Nephron (organoid): Measurements from ENCODE around the gene UBE2V1.

Experiments
- H3K27ac Mint-ChIP-seq, 3 experiments: 2 replicates each; pipeline ENCODE4 v1.8.0; 2020; ENCODE audit warnings: mixed read lengths in 3 of 3, mild to moderate bottlenecking in 2 of 3, moderate library complexity in 1 of 3
- H3K27me3 Mint-ChIP-seq: 2 replicates; pipeline ENCODE4 v1.8.0; 2021; ENCODE audit warnings: low read depth, mild to moderate bottlenecking, moderate library complexity, mixed read lengths
- H3K36me3 Mint-ChIP-seq: 2 replicates; pipeline ENCODE4 v1.8.0; 2020; ENCODE audit warnings: low read depth, mixed read lengths
- H3K4me1 Mint-ChIP-seq: 2 replicates; pipeline ENCODE4 v1.8.0; 2020; ENCODE audit warnings: mixed read lengths
- H3K4me3 Mint-ChIP-seq, 3 experiments: 2 replicates each; pipeline ENCODE4 v1.8.0; 2020; ENCODE audit warnings: mild to moderate bottlenecking in 3 of 3, mixed read lengths in 3 of 3, moderate library complexity in 2 of 3
- H3K9me3 Mint-ChIP-seq: 2 replicates; pipeline ENCODE4 v1.8.0; 2020; ENCODE audit warnings: mixed read lengths
- CTCF ChIP-seq, 3 experiments: fragments of 200-600 bp; sonication (generic); IDR thresholded peaks; one replicate each; pipeline ENCODE4 v1.5.0; 2021; ENCODE audit warnings: antibody characterized with exemption in 3 of 3; ENCODE audit not compliant: unreplicated experiment in 3 of 3

UBE2V1 gene

GRCh38 chr20:50032955-50033666 lies 79.8 kb downstream of the UBE2V1 start:
- Mint-ChIP-seq H3K9me3 (no peaks in the 10 kb centered on the region), H3K4me1 (peaks cover 10% of the 10 kb centered on the region), H3K27me3 (peaks cover 8% of the 10 kb centered on the region), H3K4me3 (no peak overlapping the region), H3K36me3 (no peaks in the 10 kb centered on the region), H3K27ac (peak overlapping the region in 1 of 3 experiments; percentile 59)
- TF ChIP-seq CTCF (IDR thresholded peaks at IDR 0.05; ENCODE audit: unreplicated experiment in 3 of 3), result no peak
